HepG2 (cell line): Measurements from ENCODE around the gene DENND2A. TPM values are rescaled to one million over a fixed set of nuclear protein-coding genes. Genes with fewer than 3 reads are reported as not detected.

ENCODE experiments used
- DMTF1 ChIP-seq: sonication (generic); formaldehyde crosslinking; IDR thresholded peaks from 2 replicates; pipeline ENCODE4 v1.4.0; 2020; ENCODE audit warnings: mild to moderate bottlenecking, missing genetic modification reagents
- MZF1 ChIP-seq: sonication (generic); formaldehyde crosslinking; IDR thresholded peaks from 2 replicates; pipeline ENCODE4 v1.8.1; 2023; ENCODE audit warnings: mild to moderate bottlenecking, missing genetic modification reagents, borderline replicate concordance
- NFAT5 ChIP-seq: sonication (generic); formaldehyde crosslinking; IDR thresholded peaks from 2 replicates; pipeline ENCODE4 v1.4.0; 2020; ENCODE audit warnings: missing genetic modification reagents
- RXRB ChIP-seq: IDR thresholded peaks from 2 replicates; pipeline ENCODE4 v1.6.1; 2016; ENCODE audit warnings: borderline replicate concordance, missing genetic modification reagents, missing compliant biosample characterization
- SAFB2 ChIP-seq: sonication (generic); formaldehyde crosslinking; IDR thresholded peaks from 2 replicates; pipeline ENCODE4 v1.5.1; 2020; ENCODE audit warnings: missing genetic modification reagents, low read depth, mild to moderate bottlenecking, borderline replicate concordance
- SCMH1 ChIP-seq: sonication (generic); formaldehyde crosslinking; IDR thresholded peaks from 2 replicates; pipeline ENCODE4 v1.9.0; 2021; ENCODE audit warnings: missing genetic modification reagents, mild to moderate bottlenecking, borderline replicate concordance
- TEAD2 ChIP-seq: sonication (generic); formaldehyde crosslinking; IDR thresholded peaks from 2 replicates; pipeline ENCODE4 v1.9.0; 2021; ENCODE audit warnings: missing genetic modification reagents
- WIZ ChIP-seq: sonication (generic); formaldehyde crosslinking; IDR thresholded peaks from 2 replicates; pipeline ENCODE4 v1.5.1; 2020; ENCODE audit warnings: mild to moderate bottlenecking, missing genetic modification reagents
- ZNF124 ChIP-seq: sonication (generic); formaldehyde crosslinking; IDR thresholded peaks from 2 replicates; pipeline ENCODE4 v1.4.0; 2020; ENCODE audit warnings: missing genetic modification reagents
- ZNF207 ChIP-seq: fragments of 450-650 bp; IDR thresholded peaks from 2 replicates; pipeline ENCODE4 v1.6.1; 2016; ENCODE audit warnings: antibody characterized with exemption, borderline replicate concordance
- ZNF432 ChIP-seq: sonication (generic); formaldehyde crosslinking; IDR thresholded peaks from 2 replicates; pipeline ENCODE4 v1.5.0; 2020; ENCODE audit warnings: missing genetic modification reagents, mild to moderate bottlenecking, borderline replicate concordance
- ZNF878 ChIP-seq: sonication (generic); formaldehyde crosslinking; IDR thresholded peaks from 2 replicates; pipeline ENCODE4 v1.8.1; 2023; ENCODE audit warnings: mild to moderate bottlenecking, missing genetic modification reagents, moderate library complexity
- polyA plus RNA-seq, 8 experiments: library from polyadenylated mRNA; depleted of rRNA in 3 of 8; stranded (reverse) in 7 of 8; unstranded in 1 of 8; fragments of >200 nt; fragmentation: Illumina TruSeq in 4 of 8; extraction: Trizol in 4 of 8; gene quantifications; 2 replicates each; pipeline versions ENCODE4 v1.2.1 to v1.2.3, GENCODE V29; 2011 to 2016; ENCODE audit warnings: low read depth in 4 of 8, missing spikeins in 1 of 8, mixed read lengths in 1 of 8; ENCODE audit not compliant: insufficient read depth in 1 of 8
- total RNA-seq, 5 experiments: library from RNA; depleted of rRNA; stranded (reverse); fragments of >200 nt; fragmentation: Illumina TruSeq; extraction: Trizol; gene quantifications; 2 replicates each; pipeline ENCODE4 v1.2.3, GENCODE V29; 2016; ENCODE audit warnings: low read depth in 1 of 5
- TF ChIP-seq, protein P1 (sequence below): IDR thresholded peaks from 2 replicates; pipeline ENCODE4 v1.6.1; 2012; ENCODE audit warnings: inconsistent platforms
- TF ChIP-seq, protein P2 (sequence below): sonication (generic); formaldehyde crosslinking; IDR thresholded peaks from 2 replicates; pipeline ENCODE4 v1.5.1; 2020; ENCODE audit warnings: missing genetic modification reagents, mild to moderate bottlenecking, borderline replicate concordance
- TF ChIP-seq, protein P3 (sequence below): sonication (generic); formaldehyde crosslinking; IDR thresholded peaks from 2 replicates; pipeline ENCODE4 v1.4.0; 2020; ENCODE audit warnings: mild to moderate bottlenecking, low read depth, missing genetic modification reagents

The DENND2A gene
- total and polyA plus RNA-seq, 2 of the 13 experiments (the other 11 are each of a cell fraction or from before 2014, with no cell fraction given), result not detected

- TF ChIP-seq SAFB2 (peak; percentile 86; the same call in 1 of the 2 replicates), RXRB (0 out of 2 replicates have a peak, but pooled peaks have one; percentile 10), NFAT5 (CRISPR knock-in tag) (no peak), MZF1 (CRISPR knock-in tag) (no peak), ZNF432 (no peak), DMTF1 (CRISPR knock-in tag) (no peak), TEAD2 (CRISPR knock-in tag) (no peak), ZNF124 (CRISPR knock-in tag) (no peak), ZNF207 (no peak), WIZ (CRISPR knock-in tag) (no peak), SCMH1 (CRISPR knock-in tag) (no peak), ZNF878 (CRISPR knock-in tag) (no peak)
- TF ChIP-seq, protein P1, sequence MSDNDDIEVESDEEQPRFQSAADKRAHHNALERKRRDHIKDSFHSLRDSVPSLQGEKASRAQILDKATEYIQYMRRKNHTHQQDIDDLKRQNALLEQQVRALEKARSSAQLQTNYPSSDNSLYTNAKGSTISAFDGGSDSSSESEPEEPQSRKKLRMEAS, result peak; percentile 91
- TF ChIP-seq, protein P2, sequence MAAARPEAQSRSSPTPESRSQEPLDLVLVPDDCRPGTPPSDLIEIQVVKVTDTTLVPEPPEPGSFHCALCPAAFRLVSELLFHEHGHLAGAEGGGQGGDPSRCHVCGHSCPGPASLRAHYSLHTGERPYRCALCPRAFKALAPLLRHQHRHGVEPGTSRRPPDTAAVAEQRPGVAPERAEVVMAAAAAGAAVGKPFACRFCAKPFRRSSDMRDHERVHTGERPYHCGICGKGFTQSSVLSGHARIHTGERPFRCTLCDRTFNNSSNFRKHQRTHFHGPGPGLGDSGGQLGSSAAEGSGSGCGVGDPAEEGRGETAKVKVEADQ (CRISPR knock-in tag), result no peak
- TF ChIP-seq, protein P3, sequence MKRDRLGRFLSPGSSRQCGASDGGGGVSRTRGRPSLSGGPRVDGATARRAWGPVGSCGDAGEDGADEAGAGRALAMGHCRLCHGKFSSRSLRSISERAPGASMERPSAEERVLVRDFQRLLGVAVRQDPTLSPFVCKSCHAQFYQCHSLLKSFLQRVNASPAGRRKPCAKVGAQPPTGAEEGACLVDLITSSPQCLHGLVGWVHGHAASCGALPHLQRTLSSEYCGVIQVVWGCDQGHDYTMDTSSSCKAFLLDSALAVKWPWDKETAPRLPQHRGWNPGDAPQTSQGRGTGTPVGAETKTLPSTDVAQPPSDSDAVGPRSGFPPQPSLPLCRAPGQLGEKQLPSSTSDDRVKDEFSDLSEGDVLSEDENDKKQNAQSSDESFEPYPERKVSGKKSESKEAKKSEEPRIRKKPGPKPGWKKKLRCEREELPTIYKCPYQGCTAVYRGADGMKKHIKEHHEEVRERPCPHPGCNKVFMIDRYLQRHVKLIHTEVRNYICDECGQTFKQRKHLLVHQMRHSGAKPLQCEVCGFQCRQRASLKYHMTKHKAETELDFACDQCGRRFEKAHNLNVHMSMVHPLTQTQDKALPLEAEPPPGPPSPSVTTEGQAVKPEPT (CRISPR knock-in tag), result peak; percentile 38; the same call in 1 of the 2 replicates
These were observed 161.4 kb downstream of the DENND2A start, which contains the start of gene MKRN1 (continued) for GRCh38 chr7:140479062-140479738.
